Stimulated activated CD8-positive, alpha-beta memory T cell treated with anti-CD3 and anti-CD28 coated beads, Interleukin-12 subunit alpha, Interleukin-12 subunit beta, amount 100 ng/mL, for 24 hours (primary cell): Measurements from ENCODE around the gene VSTM2L.

Experiments used
- DNase-seq: peaks from one replicate; pipeline ENCODE4 v3.0.0-alpha.2; 2020; ENCODE audit errors: extremely low read depth

Gene VSTM2L

GRCh38 chr20:37968841-37969401, 66.0 kb downstream of the VSTM2L start:
- DNase-seq: no peak

- DNase-seq: no peak
These were observed 67.3 kb downstream of the VSTM2L start for GRCh38 chr20:37969949-37970855.

GRCh38 chr20:37970856-37971245, 67.9 kb downstream of the VSTM2L start:
- DNase-seq: no peak

- no peak for DNase-seq
These were observed 68.7 kb downstream of the VSTM2L start for GRCh38 chr20:37971561-37972127.

GRCh38 chr20:37972256-37973058, 69.5 kb downstream of the VSTM2L start:
- no peak for DNase-seq

GRCh38 chr20:37973059-37973910, 70.4 kb downstream of the VSTM2L start:
- no peak for DNase-seq

GRCh38 chr20:37976887-37977286, 74.0 kb downstream of the VSTM2L start:
- DNase-seq: no peak

- DNase-seq: no peak
These were observed 74.4 kb downstream of the VSTM2L start for GRCh38 chr20:37977338-37977737.

- no peak for DNase-seq
These were observed 74.9 kb downstream of the VSTM2L start for GRCh38 chr20:37977786-37978185.

- DNase-seq: no peak
These were observed 76.4 kb downstream of the VSTM2L start for GRCh38 chr20:37979021-37979985.

- no peak for DNase-seq
These were observed 77.5 kb downstream of the VSTM2L start for GRCh38 chr20:37980383-37980782.

GRCh38 chr20:37980876-37981275, 77.9 kb downstream of the VSTM2L start:
- DNase-seq: no peak

GRCh38 chr20:37981568-37981967, 78.6 kb downstream of the VSTM2L start:
- no peak for DNase-seq

GRCh38 chr20:37983286-37983685, 80.4 kb downstream of the VSTM2L start:
- DNase-seq: no peak

GRCh38 chr20:37984018-37984785, 81.3 kb downstream of the VSTM2L start:
- no peak for DNase-seq

- no peak for DNase-seq
These were observed 83.3 kb downstream of the VSTM2L start for GRCh38 chr20:37986044-37986858.

- DNase-seq: no peak
These were observed 84.1 kb downstream of the VSTM2L start for GRCh38 chr20:37986873-37987601.
